NB4 (cell line): ENCODE measurements around the gene MBD3L2.

Source experiments
- CTCF ChIP-seq: IDR thresholded peaks from one replicate; pipeline ENCODE4 v1.5.1; 2012; ENCODE audit warnings: low read depth, low read length
- POLR2A ChIP-seq: IDR thresholded peaks from 2 replicates; pipeline ENCODE4 v1.6.1; 2011; ENCODE audit warnings: mild to moderate bottlenecking; ENCODE audit not compliant: insufficient read length; ENCODE audit errors: extremely low read depth

DNA sequence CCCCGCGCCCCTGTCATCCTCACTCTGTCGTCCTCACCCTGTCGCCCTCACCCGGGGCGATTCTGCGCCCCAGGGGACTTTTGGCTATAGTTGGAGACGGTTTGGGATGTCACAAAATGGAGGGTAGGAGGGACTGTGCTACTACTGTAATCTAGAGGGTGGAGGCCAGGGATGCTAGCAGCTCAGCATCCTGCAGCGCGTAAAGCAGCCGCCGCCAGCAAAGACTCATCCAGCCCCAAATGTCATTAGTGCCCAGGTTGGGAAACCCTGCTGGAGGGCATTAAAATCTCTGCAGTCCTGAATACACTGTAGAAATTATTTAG lies 20.7 kb downstream of the MBD3L2 start:
- TF ChIP-seq POLR2A, result no peak
- no peak for TF ChIP-seq CTCF
